Measurements from ENCODE around the gene ANO2.

ANO2 gene

GRCh38 chr12:5619628-5620027 lies 325.4 kb downstream of the ANO2 start:
- no peak for DNase-seq

GRCh38 chr12:5616854-5617253 lies 328.2 kb downstream of the ANO2 start:
- DNase-seq: no peak

GRCh38 chr12:5615760-5616159 lies 329.3 kb downstream of the ANO2 start:
- DNase-seq: no peak

- DNase-seq: peak; percentile 47
Observed at GRCh38 chr12:5614256-5614655, 330.8 kb downstream of the ANO2 start.

GRCh38 chr12:5612556-5613410 lies 332.3 kb downstream of the ANO2 start:
- no peak for DNase-seq

- no peak for DNase-seq
Observed at GRCh38 chr12:5611162-5611561, 333.9 kb downstream of the ANO2 start.

- no peak for DNase-seq
Observed at GRCh38 chr12:5599378-5599777, 345.7 kb downstream of the ANO2 start.

- no peak for DNase-seq
Observed at GRCh38 chr12:5593998-5594397, 351.1 kb downstream of the ANO2 start.

GRCh38 chr12:5593086-5593485 lies 352.0 kb downstream of the ANO2 start:
- peak; percentile 46 for DNase-seq

- peak; percentile 43 for DNase-seq
Observed at GRCh38 chr12:5592310-5592709, 352.7 kb downstream of the ANO2 start.

GRCh38 chr12:5590316-5590715 lies 354.7 kb downstream of the ANO2 start:
- DNase-seq: no peak

- DNase-seq: no peak
Observed at GRCh38 chr12:5589054-5589453, 356.0 kb downstream of the ANO2 start.

- DNase-seq: peak; percentile 33
Observed at GRCh38 chr12:5588591-5588990, 356.5 kb downstream of the ANO2 start.

- DNase-seq: peak; percentile 88
Observed at GRCh38 chr12:5588176-5588575, 356.9 kb downstream of the ANO2 start.

GRCh38 chr12:5587711-5588121 lies 357.3 kb downstream of the ANO2 start:
- DNase-seq: no peak

GRCh38 chr12:5586201-5586600 lies 358.9 kb downstream of the ANO2 start:
- DNase-seq: peak; percentile 75

GRCh38 chr12:5585178-5585577 lies 359.9 kb downstream of the ANO2 start:
- no peak for DNase-seq

GRCh38 chr12:5584412-5585175 lies 360.5 kb downstream of the ANO2 start:
- DNase-seq: no peak

- peak; percentile 67 for DNase-seq
Observed at GRCh38 chr12:5582541-5582940, 362.5 kb downstream of the ANO2 start.

- DNase-seq: no peak
Observed at GRCh38 chr12:5582018-5582417, 363.0 kb downstream of the ANO2 start.

GRCh38 chr12:5581616-5582015 lies 363.4 kb downstream of the ANO2 start:
- DNase-seq: no peak

- peak; percentile 80 for DNase-seq
Observed at GRCh38 chr12:5581019-5581418, 364.0 kb downstream of the ANO2 start.

GRCh38 chr12:5578775-5579174 lies 366.3 kb downstream of the ANO2 start:
- no peak for DNase-seq

GRCh38 chr12:5577741-5578140 lies 367.3 kb downstream of the ANO2 start:
- DNase-seq: no peak
